HG03025 (cell line): ENCODE results near the gene KRTAP5-6.

Experiments
- ATAC-seq: cut with Tn5 transposase; IDR thresholded peaks from one replicate; pipeline ENCODE4 v1.9.1; 2021; ENCODE audit warnings: mild to moderate bottlenecking, moderate library complexity; ENCODE audit not compliant: unreplicated experiment, low FRiP score

Gene KRTAP5-6

DNA sequence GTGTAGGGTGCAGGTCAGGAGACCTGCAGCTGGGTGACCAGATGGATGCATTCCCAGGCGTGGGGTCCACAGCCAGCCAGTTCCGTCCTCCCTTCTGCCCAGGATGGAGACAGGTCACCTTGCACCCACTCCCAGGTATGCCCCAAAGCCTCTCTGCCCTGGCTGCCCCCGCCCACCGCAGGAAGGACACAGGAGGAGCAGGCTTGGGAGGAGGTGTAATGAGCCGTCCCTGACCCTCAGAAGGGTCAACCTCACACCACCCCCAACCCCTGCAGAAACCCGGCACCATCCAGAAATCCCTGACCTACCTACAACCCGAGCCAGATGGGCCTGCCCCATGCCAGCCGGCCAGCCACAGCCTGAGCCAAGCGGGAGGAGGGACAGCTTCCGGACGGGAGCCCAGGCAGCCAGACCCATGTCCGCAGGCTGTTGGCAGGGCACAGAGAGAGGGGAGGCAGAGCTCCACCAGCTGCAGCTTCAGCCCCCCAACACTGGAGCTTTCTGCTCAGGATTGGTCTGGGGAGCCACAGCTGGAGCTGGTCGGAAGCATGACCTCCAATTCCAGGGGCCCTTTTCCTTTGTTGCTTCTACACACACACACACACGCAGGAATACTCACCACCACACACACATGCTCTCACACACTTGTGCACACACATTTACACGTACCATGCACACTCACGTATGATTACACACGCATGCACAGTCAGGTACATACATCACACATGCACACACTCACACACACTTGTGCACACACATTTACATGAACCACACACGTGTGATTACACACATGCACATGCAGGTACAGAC lies 48.1 kb downstream of the KRTAP5-6 start:
- ATAC-seq = no peak

GRCh38 chr11:1745701-1746320 lies 48.8 kb downstream of the KRTAP5-6 start:
- ATAC-seq = no peak

DNA sequence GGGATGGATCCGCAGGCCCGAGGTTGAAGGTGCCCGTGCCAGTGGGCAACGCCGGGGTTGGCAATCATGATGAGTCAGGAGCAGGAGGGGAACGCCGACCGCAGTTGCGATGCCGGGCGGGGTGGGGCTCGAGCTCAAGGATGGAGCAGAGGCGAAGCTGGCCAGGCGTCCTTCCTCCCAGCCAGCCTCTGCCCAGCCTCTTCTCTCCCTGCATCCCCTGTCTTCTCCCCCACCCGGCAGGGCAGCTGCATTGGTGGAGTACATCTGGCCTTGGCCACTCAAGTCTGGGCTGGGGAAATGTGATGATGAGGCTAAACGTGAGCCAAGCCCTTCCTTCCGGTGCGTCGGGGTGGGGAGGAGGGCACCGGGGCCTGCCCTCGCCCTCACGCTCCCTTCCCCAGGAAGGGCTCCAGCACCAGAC lies 49.5 kb downstream of the KRTAP5-6 start:
- ATAC-seq = no peak

- ATAC-seq = no peak
Measured at GRCh38 chr11:1746956-1747752, 50.2 kb downstream of the KRTAP5-6 start.
